HEK293 (cell line): ENCODE results near the gene NTNG1.

Experiments
- CTCF ChIA-PET: fragments of 350-600 bp; formaldehyde crosslinking; extraction: SDS; loops from one replicate; lab custom pipeline; 2021; ENCODE audit warnings: antibody characterized with exemption; lab: Yijun Ruan, JAX
- POLR2A ChIA-PET: fragments of 300-600 bp; formaldehyde crosslinking; extraction: SDS; loops from one replicate; lab custom pipeline; 2020; ENCODE audit warnings: antibody characterized with exemption, inconsistent platforms; lab: Yijun Ruan, JAX
- H3K27ac ChIP-seq: fragments of 200-500 bp; sonication (Bioruptor generic); 2 replicates; pipeline ENCODE4 v1.5.1; 2014; ENCODE audit warnings: low read depth, low read length, control low read depth, inconsistent platforms; ENCODE audit errors: extremely low read depth
- H3K36me3 ChIP-seq, 2 experiments: fragments of 200-500 bp in 1 of 2; sonication (Bioruptor generic) in 1 of 2; 1 replicate in 1 of 2; 2 replicates in 1 of 2; pipeline ENCODE4 v1.5.1; 2014 to 2017; ENCODE audit warnings: inconsistent platforms in 2 of 2, low read length in 2 of 2; ENCODE audit not compliant: control insufficient read depth in 2 of 2, insufficient read depth in 1 of 2
- H3K4me1 ChIP-seq: fragments of 200-500 bp; sonication (Bioruptor generic); 2 replicates; pipeline ENCODE4 v1.5.1; 2014; ENCODE audit warnings: mild to moderate bottlenecking, low read length, inconsistent platforms; ENCODE audit not compliant: control insufficient read depth, insufficient read depth
- H3K4me3 ChIP-seq: 2 replicates; pipeline ENCODE4 v1.5.1; 2011; ENCODE audit warnings: low read depth, mild to moderate bottlenecking, control low read depth, low read length, moderate library complexity
- H3K9me3 ChIP-seq: fragments of 200-500 bp; sonication (Bioruptor generic); 2 replicates; pipeline ENCODE4 v1.5.1; 2014; ENCODE audit warnings: low read depth, low read length, inconsistent platforms; ENCODE audit not compliant: control insufficient read depth, insufficient read depth
- EGR2 ChIP-seq: fragments of 450-650 bp; formaldehyde crosslinking; IDR thresholded peaks from 2 replicates; pipeline ENCODE4 v1.5.1; 2016; ENCODE audit warnings: low read depth, missing biosample characterization, missing genetic modification characterization
- FEZF1 ChIP-seq: fragments of 450-650 bp; formaldehyde crosslinking; IDR thresholded peaks from 2 replicates; pipeline ENCODE4 v1.5.1; 2016; ENCODE audit warnings: missing biosample characterization, missing genetic modification characterization
- GLIS1 ChIP-seq: fragments of 450-650 bp; formaldehyde crosslinking; IDR thresholded peaks from 2 replicates; pipeline ENCODE4 v1.5.1; 2016; ENCODE audit warnings: missing biosample characterization, missing genetic modification characterization
- SP2 ChIP-seq: fragments of 450-650 bp; formaldehyde crosslinking; IDR thresholded peaks from 2 replicates; pipeline ENCODE4 v1.5.1; 2016; ENCODE audit warnings: missing biosample characterization, missing genetic modification characterization
- SP3 ChIP-seq: fragments of 450-650 bp; formaldehyde crosslinking; IDR thresholded peaks from 2 replicates; pipeline ENCODE4 v1.5.1; 2016; ENCODE audit warnings: missing biosample characterization, missing genetic modification characterization
- ZFP3 ChIP-seq: fragments of 450-650 bp; formaldehyde crosslinking; IDR thresholded peaks from 2 replicates; pipeline ENCODE4 v1.5.1; 2016; ENCODE audit warnings: low read depth, missing biosample characterization, missing genetic modification characterization
- ZNF132 ChIP-seq: fragments of 450-650 bp; formaldehyde crosslinking; IDR thresholded peaks from 2 replicates; pipeline ENCODE4 v1.5.1; 2017; ENCODE audit warnings: missing biosample characterization, missing genetic modification characterization, borderline replicate concordance
- ZNF184 ChIP-seq: fragments of 450-650 bp; IDR thresholded peaks from 2 replicates; pipeline ENCODE4 v1.5.1; 2018; ENCODE audit warnings: missing biosample characterization, mild to moderate bottlenecking, missing genetic modification characterization
- ZNF2 ChIP-seq: fragments of 450-650 bp; formaldehyde crosslinking; IDR thresholded peaks from 2 replicates; pipeline ENCODE4 v1.5.1; 2016; ENCODE audit warnings: missing biosample characterization, missing genetic modification characterization
- ZNF202 ChIP-seq: fragments of 450-650 bp; formaldehyde crosslinking; IDR thresholded peaks from 2 replicates; pipeline ENCODE4 v1.5.1; 2016; ENCODE audit warnings: missing biosample characterization, missing genetic modification characterization, borderline replicate concordance
- ZNF426 ChIP-seq: fragments of 450-650 bp; formaldehyde crosslinking; IDR thresholded peaks from 2 replicates; pipeline ENCODE4 v1.5.1; 2017; ENCODE audit warnings: missing biosample characterization, missing genetic modification characterization, mild to moderate bottlenecking, inconsistent platforms, moderate library complexity
- ZNF501 ChIP-seq: fragments of 450-650 bp; formaldehyde crosslinking; IDR thresholded peaks from 2 replicates; pipeline ENCODE4 v1.5.1; 2016; ENCODE audit warnings: missing biosample characterization, missing genetic modification characterization
- ZNF555 ChIP-seq: fragments of 450-650 bp; formaldehyde crosslinking; conservative IDR thresholded peaks from 2 replicates; pipeline ENCODE4 v1.5.1; 2017; ENCODE audit warnings: missing biosample characterization, mild to moderate bottlenecking, missing genetic modification characterization, inconsistent platforms
- ZNF600 ChIP-seq: fragments of 450-650 bp; formaldehyde crosslinking; IDR thresholded peaks from 2 replicates; pipeline ENCODE4 v1.5.1; 2016; ENCODE audit warnings: missing biosample characterization, missing genetic modification characterization
- ZNF626 ChIP-seq: fragments of 450-650 bp; sonication (Bioruptor Pico); formaldehyde crosslinking; IDR thresholded peaks from 2 replicates; pipeline ENCODE4 v1.5.1; 2018; ENCODE audit warnings: missing biosample characterization, missing genetic modification characterization, inconsistent platforms
- ZNF658 ChIP-seq: fragments of 450-650 bp; formaldehyde crosslinking; IDR thresholded peaks from 2 replicates; pipeline ENCODE4; 2016; ENCODE audit warnings: missing biosample characterization, missing genetic modification characterization
- ZNF664 ChIP-seq: fragments of 450-650 bp; formaldehyde crosslinking; IDR thresholded peaks from 2 replicates; pipeline ENCODE4 v1.5.1; 2016; ENCODE audit warnings: missing biosample characterization, missing genetic modification characterization
- ZNF785 ChIP-seq: fragments of 450-650 bp; formaldehyde crosslinking; IDR thresholded peaks from 2 replicates; pipeline ENCODE4 v1.5.1; 2016; ENCODE audit warnings: missing biosample characterization, missing genetic modification characterization
- ZSCAN23 ChIP-seq: fragments of 450-650 bp; formaldehyde crosslinking; IDR thresholded peaks from 2 replicates; pipeline ENCODE4 v1.5.1; 2016; ENCODE audit warnings: missing biosample characterization, missing genetic modification characterization
- TF ChIP-seq, protein P1 (sequence below): fragments of 450-650 bp; formaldehyde crosslinking; IDR thresholded peaks from 2 replicates; pipeline ENCODE4 v1.5.1; 2016; ENCODE audit warnings: missing biosample characterization, missing genetic modification characterization
- TF ChIP-seq, protein P2 (sequence below): fragments of 450-650 bp; formaldehyde crosslinking; IDR thresholded peaks from 2 replicates; pipeline ENCODE4 v1.5.1; 2016; ENCODE audit warnings: missing biosample characterization, missing genetic modification characterization
- TF ChIP-seq, protein P3 (sequence below): fragments of 450-650 bp; formaldehyde crosslinking; IDR thresholded peaks from 2 replicates; pipeline ENCODE4 v1.5.1; 2016; ENCODE audit warnings: missing biosample characterization, missing genetic modification characterization
- TF ChIP-seq, protein P4 (sequence below): fragments of 450-650 bp; formaldehyde crosslinking; IDR thresholded peaks from 2 replicates; pipeline ENCODE4 v1.5.1; 2017; ENCODE audit warnings: missing biosample characterization, missing genetic modification characterization
- TF ChIP-seq, protein P5 (sequence below): fragments of 450-650 bp; formaldehyde crosslinking; IDR thresholded peaks from 2 replicates; pipeline ENCODE4 v1.5.1; 2016; ENCODE audit warnings: missing biosample characterization, missing genetic modification characterization
- TF ChIP-seq, protein P6 (sequence below): fragments of 450-650 bp; formaldehyde crosslinking; conservative IDR thresholded peaks from 2 replicates; pipeline ENCODE4 v1.5.1; 2016; ENCODE audit warnings: low read depth, missing biosample characterization, missing genetic modification characterization

The NTNG1 gene

DNA sequence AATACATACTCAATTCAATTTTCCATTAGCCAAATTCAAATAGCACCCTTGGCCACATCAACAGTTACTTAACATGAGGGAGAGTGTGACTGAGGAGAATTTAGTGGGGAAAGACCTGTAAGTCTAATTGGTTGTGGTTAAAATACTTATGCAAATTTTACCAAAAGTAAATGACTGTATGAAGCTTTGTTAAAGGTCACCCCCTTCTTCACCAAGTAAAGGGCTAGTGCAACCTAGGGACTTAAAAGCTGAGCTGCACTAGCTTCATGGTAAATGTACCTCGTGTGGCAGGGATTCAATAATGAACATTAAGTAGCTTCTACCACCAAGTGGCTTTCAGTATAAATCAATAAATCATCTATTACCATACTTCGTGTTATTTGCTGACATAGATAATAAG is 372.0 kb downstream of the NTNG1 start (continued):
- TF ChIP-seq, protein P1, sequence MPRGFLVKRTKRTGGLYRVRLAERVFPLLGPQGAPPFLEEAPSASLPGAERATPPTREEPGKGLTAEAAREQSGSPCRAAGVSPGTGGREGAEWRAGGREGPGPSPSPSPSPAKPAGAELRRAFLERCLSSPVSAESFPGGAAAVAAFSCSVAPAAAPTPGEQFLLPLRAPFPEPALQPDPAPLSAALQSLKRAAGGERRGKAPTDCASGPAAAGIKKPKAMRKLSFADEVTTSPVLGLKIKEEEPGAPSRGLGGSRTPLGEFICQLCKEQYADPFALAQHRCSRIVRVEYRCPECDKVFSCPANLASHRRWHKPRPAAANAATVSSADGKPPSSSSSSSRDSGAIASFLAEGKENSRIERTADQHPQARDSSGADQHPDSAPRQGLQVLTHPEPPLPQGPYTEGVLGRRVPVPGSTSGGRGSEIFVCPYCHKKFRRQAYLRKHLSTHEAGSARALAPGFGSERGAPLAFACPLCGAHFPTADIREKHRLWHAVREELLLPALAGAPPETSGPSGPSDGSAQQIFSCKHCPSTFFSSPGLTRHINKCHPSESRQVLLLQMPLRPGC (tag by site-specific recombination), result no peak
- TF ChIP-seq ZNF132 (tag by site-specific recombination), result no peak
- TF ChIP-seq SP3 (tag by site-specific recombination), result no peak
- TF ChIP-seq, protein P2, sequence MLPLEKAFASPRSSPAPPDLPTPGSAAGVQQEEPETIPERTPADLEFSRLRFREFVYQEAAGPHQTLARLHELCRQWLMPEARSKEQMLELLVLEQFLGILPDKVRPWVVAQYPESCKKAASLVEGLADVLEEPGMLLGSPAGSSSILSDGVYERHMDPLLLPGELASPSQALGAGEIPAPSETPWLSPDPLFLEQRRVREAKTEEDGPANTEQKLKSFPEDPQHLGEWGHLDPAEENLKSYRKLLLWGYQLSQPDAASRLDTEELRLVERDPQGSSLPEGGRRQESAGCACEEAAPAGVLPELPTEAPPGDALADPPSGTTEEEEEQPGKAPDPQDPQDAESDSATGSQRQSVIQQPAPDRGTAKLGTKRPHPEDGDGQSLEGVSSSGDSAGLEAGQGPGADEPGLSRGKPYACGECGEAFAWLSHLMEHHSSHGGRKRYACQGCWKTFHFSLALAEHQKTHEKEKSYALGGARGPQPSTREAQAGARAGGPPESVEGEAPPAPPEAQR (tag by site-specific recombination), result no peak
- no peak for TF ChIP-seq FEZF1 (tag by site-specific recombination)
- TF ChIP-seq, protein P3, sequence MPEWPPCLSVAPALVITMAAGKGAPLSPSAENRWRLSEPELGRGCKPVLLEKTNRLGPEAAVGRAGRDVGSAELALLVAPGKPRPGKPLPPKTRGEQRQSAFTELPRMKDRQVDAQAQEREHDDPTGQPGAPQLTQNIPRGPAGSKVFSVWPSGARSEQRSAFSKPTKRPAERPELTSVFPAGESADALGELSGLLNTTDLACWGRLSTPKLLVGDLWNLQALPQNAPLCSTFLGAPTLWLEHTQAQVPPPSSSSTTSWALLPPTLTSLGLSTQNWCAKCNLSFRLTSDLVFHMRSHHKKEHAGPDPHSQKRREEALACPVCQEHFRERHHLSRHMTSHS (tag by site-specific recombination), result no peak
- TF ChIP-seq ZNF664 (tag by site-specific recombination), result no peak
- TF ChIP-seq ZNF785 (tag by site-specific recombination), result no peak
- no peak for TF ChIP-seq ZNF184 (tag by site-specific recombination)
- no peak for TF ChIP-seq ZNF555 (tag by site-specific recombination)
- TF ChIP-seq EGR2 (tag by site-specific recombination), result no peak
- no peak for TF ChIP-seq ZNF2 (tag by site-specific recombination)

DNA sequence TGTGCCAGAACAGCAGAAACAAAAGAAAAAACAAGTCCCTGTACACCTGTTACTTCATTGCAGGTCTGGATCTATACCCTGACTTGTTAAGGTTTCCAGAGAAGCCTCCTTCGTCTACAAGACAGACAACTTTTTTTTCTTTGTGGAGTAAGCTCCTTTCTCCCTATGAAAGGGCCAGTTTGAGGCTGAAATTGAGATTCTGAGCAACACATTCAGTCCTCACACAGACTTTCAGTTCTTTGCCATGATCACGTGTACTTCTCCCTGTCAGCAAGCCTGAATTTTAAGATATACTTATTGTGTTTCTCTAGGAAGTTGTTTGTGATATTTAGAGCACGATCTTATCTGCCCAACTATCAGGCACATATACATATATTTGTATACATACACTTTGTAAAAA is 374.0 kb downstream of the NTNG1 start:
- no peaks in the 10 kb centered on the region for H3K36me3 ChIP-seq
- POLR2A ChIA-PET, result no interaction called here
- TF ChIP-seq ZNF501 (tag by site-specific recombination), result no peak
- no peak for TF ChIP-seq ZNF600 (tag by site-specific recombination)
- TF ChIP-seq, protein P4, sequence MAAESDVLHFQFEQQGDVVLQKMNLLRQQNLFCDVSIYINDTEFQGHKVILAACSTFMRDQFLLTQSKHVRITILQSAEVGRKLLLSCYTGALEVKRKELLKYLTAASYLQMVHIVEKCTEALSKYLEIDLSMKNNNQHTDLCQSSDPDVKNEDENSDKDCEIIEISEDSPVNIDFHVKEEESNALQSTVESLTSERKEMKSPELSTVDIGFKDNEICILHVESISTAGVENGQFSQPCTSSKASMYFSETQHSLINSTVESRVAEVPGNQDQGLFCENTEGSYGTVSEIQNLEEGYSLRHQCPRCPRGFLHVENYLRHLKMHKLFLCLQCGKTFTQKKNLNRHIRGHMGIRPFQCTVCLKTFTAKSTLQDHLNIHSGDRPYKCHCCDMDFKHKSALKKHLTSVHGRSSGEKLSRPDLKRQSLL (tag by site-specific recombination), result no peak
- no peak for TF ChIP-seq ZNF658 (tag by site-specific recombination)
- no peak for TF ChIP-seq ZFP3 (tag by site-specific recombination)
- TF ChIP-seq ZNF426, result no peak
- TF ChIP-seq ZNF626 (tag by site-specific recombination), result no peak
- no peak for TF ChIP-seq ZNF202
- TF ChIP-seq, protein P5, sequence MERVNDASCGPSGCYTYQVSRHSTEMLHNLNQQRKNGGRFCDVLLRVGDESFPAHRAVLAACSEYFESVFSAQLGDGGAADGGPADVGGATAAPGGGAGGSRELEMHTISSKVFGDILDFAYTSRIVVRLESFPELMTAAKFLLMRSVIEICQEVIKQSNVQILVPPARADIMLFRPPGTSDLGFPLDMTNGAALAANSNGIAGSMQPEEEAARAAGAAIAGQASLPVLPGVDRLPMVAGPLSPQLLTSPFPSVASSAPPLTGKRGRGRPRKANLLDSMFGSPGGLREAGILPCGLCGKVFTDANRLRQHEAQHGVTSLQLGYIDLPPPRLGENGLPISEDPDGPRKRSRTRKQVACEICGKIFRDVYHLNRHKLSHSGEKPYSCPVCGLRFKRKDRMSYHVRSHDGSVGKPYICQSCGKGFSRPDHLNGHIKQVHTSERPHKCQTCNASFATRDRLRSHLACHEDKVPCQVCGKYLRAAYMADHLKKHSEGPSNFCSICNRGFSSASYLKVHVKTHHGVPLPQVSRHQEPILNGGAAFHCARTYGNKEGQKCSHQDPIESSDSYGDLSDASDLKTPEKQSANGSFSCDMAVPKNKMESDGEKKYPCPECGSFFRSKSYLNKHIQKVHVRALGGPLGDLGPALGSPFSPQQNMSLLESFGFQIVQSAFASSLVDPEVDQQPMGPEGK (tag by site-specific recombination), result no peak
- TF ChIP-seq GLIS1 (tag by site-specific recombination), result no peak
- no peak for TF ChIP-seq SP2 (tag by site-specific recombination)
- TF ChIP-seq, protein P6, sequence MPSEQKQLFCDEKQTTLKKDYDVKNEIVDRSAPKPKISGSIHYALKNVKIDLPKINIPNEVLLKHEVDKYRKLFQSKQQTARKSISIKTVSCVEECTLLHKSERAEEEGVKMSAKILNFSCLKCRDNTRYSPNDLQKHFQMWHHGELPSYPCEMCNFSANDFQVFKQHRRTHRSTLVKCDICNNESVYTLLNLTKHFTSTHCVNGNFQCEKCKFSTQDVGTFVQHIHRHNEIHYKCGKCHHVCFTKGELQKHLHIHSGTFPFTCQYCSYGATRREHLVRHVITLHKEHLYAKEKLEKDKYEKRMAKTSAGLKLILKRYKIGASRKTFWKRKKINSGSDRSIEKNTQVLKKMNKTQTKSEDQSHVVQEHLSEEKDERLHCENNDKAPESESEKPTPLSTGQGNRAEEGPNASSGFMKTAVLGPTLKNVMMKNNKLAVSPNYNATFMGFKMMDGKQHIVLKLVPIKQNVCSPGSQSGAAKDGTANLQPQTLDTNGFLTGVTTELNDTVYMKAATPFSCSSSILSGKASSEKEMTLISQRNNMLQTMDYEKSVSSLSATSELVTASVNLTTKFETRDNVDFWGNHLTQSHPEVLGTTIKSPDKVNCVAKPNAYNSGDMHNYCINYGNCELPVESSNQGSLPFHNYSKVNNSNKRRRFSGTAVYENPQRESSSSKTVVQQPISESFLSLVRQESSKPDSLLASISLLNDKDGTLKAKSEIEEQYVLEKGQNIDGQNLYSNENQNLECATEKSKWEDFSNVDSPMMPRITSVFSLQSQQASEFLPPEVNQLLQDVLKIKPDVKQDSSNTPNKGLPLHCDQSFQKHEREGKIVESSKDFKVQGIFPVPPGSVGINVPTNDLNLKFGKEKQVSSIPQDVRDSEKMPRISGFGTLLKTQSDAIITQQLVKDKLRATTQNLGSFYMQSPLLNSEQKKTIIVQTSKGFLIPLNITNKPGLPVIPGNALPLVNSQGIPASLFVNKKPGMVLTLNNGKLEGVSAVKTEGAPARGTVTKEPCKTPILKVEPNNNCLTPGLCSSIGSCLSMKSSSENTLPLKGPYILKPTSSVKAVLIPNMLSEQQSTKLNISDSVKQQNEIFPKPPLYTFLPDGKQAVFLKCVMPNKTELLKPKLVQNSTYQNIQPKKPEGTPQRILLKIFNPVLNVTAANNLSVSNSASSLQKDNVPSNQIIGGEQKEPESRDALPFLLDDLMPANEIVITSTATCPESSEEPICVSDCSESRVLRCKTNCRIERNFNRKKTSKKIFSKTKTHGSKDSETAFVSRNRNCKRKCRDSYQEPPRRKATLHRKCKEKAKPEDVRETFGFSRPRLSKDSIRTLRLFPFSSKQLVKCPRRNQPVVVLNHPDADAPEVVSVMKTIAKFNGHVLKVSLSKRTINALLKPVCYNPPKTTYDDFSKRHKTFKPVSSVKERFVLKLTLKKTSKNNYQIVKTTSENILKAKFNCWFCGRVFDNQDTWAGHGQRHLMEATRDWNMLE, result no peak
- no peak for TF ChIP-seq ZSCAN23 (tag by site-specific recombination)
- TF ChIP-seq, all 188 proteins: peak for 0
- H3K27ac ChIP-seq, result no peak overlapping the region
- H3K9me3 ChIP-seq, result no peaks in the 10 kb centered on the region
- no peaks in the 10 kb centered on the region for H3K4me1 ChIP-seq
- CTCF ChIA-PET, result interaction anchor here (0.6 to 4.7 kb wide), 2 partner anchors 15 to 805 kb away, joined by 3 to 17 read pairs; no protein-coding TSS in a partner anchor
- no peak overlapping the region for H3K4me3 ChIP-seq
